BLaER1 treated with 17β-estradiol and CSF1 and Interleukin-3, amounts not matched to agents 10 nM and 100 nM (cell line): Measurements from ENCODE around the gene OPCML.

Experiments used
- H3K27ac ChIP-seq, 11 experiments: shearing (Covaris generic); formaldehyde crosslinking; 2 replicates each; pipeline ENCODE4 v1.8.1; 2022
- H3K27me3 ChIP-seq, 11 experiments: shearing (Covaris generic); formaldehyde crosslinking; 2 replicates each; pipeline ENCODE4 v1.8.1; 2022
- H3K36me3 ChIP-seq, 11 experiments: shearing (Covaris generic); formaldehyde crosslinking; 2 replicates each; pipeline ENCODE4 v1.8.1; 2022
- H3K4me1 ChIP-seq, 10 experiments: shearing (Covaris generic); formaldehyde crosslinking; 2 replicates each; pipeline ENCODE4 v1.8.1; 2022
- H3K4me2 ChIP-seq, 11 experiments: shearing (Covaris generic); formaldehyde crosslinking; 2 replicates each; pipeline ENCODE4 v1.8.1; 2022
- H3K4me3 ChIP-seq, 10 experiments: shearing (Covaris generic); formaldehyde crosslinking; 2 replicates each; pipeline ENCODE4 v1.8.1; 2022
- H3K9ac ChIP-seq, 11 experiments: shearing (Covaris generic); formaldehyde crosslinking; 2 replicates each; pipeline ENCODE4 v1.8.1; 2022
- H3K9me3 ChIP-seq, 11 experiments: shearing (Covaris generic); formaldehyde crosslinking; replicated peaks in 1 of 11; 2 replicates each; pipeline ENCODE4 v1.8.1; 2022
- H4K20me1 ChIP-seq, 11 experiments: shearing (Covaris generic); formaldehyde crosslinking; 2 replicates each; pipeline ENCODE4 v1.8.1; 2022
- Cebpa-rat ChIP-seq, 11 experiments: shearing (Covaris generic); IDR thresholded peaks; 2 replicates each; pipeline ENCODE4 v1.8.1; 2022

The OPCML gene

GRCh38 chr11:132627981-132628380 is 904.3 kb downstream of the OPCML start:
- no peaks in the 10 kb centered on the region for H4K20me1 ChIP-seq
- H3K27me3 ChIP-seq, result no peaks in the 10 kb centered on the region
- H3K4me3 ChIP-seq, result no peak overlapping the region
- no peak overlapping the region for H3K27ac ChIP-seq
- no peak overlapping the region for H3K4me2 ChIP-seq
- peaks cover 4 to 14% (median 8%) of the 10 kb centered on the region in 11 experiments; a peak in 14 of 22 replicates for H3K9me3 ChIP-seq
- TF ChIP-seq Cebpa-rat (IDR thresholded peaks at IDR 0.05), result no peak
- no peak overlapping the region for H3K9ac ChIP-seq
- H3K36me3 ChIP-seq, result no peaks in the 10 kb centered on the region
- peaks cover 0 to 7% (median 0%) of the 10 kb centered on the region in 10 experiments; a peak in 2 of 20 replicates for H3K4me1 ChIP-seq

- no peak overlapping the region for H3K4me3 ChIP-seq
- TF ChIP-seq Cebpa-rat (IDR thresholded peaks at IDR 0.05), result no peak
- H3K4me1 ChIP-seq, result no peaks in the 10 kb centered on the region
- no peaks in the 10 kb centered on the region for H4K20me1 ChIP-seq
- no peak overlapping the region for H3K4me2 ChIP-seq
- H3K27me3 ChIP-seq, result no peaks in the 10 kb centered on the region
- no peak overlapping the region for H3K9ac ChIP-seq
- no peak overlapping the region for H3K27ac ChIP-seq
- peaks cover 4 to 14% (median 8%) of the 10 kb centered on the region in 11 experiments; a peak in 14 of 22 replicates for H3K9me3 ChIP-seq
- no peaks in the 10 kb centered on the region for H3K36me3 ChIP-seq
Measured at GRCh38 chr11:132626446-132626845, 905.9 kb downstream of the OPCML start.

GRCh38 chr11:132623511-132623910 is 908.8 kb downstream of the OPCML start:
- no peak overlapping the region for H3K4me2 ChIP-seq
- no peaks in the 10 kb centered on the region for H3K27me3 ChIP-seq
- no peak overlapping the region for H3K4me3 ChIP-seq
- no peak for TF ChIP-seq Cebpa-rat (IDR thresholded peaks at IDR 0.05)
- peaks cover 0 to 7% (median 2%) of the 10 kb centered on the region in 10 experiments; a peak in 10 of 20 replicates for H3K4me1 ChIP-seq
- no peaks in the 10 kb centered on the region for H4K20me1 ChIP-seq
- no peak overlapping the region for H3K27ac ChIP-seq
- no peaks in the 10 kb centered on the region for H3K36me3 ChIP-seq
- H3K9me3 ChIP-seq, result 0 out of 22 replicates have a peak, but pooled peaks cover 0 to 4% (median 0%) of the 10 kb centered on the region in 11 experiments
- no peak overlapping the region for H3K9ac ChIP-seq

GRCh38 chr11:132621976-132622580 is 910.2 kb downstream of the OPCML start:
- Histone ChIP-seq H3K27ac (no peak overlapping the region), H3K4me3 (no peak overlapping the region), H3K4me2 (no peak overlapping the region), H3K4me1 (peaks cover 0 to 7% (median 2%) of the 10 kb centered on the region in 10 experiments; a peak in 10 of 20 replicates), H4K20me1 (no peaks in the 10 kb centered on the region), H3K36me3 (no peaks in the 10 kb centered on the region), H3K27me3 (no peaks in the 10 kb centered on the region), H3K9ac (no peak overlapping the region), H3K9me3 (0 out of 22 replicates have a peak, but pooled peaks cover 0 to 4% (median 0%) of the 10 kb centered on the region in 11 experiments)
- TF ChIP-seq Cebpa-rat (IDR thresholded peaks at IDR 0.05), result no peak

GRCh38 chr11:132620423-132620822 is 911.9 kb downstream of the OPCML start:
- Histone ChIP-seq H3K9ac (no peak overlapping the region), H3K4me3 (no peak overlapping the region), H3K9me3 (0 out of 22 replicates have a peak, but pooled peaks cover 0 to 4% (median 0%) of the 10 kb centered on the region in 11 experiments), H4K20me1 (no peaks in the 10 kb centered on the region), H3K27me3 (no peaks in the 10 kb centered on the region), H3K27ac (no peak overlapping the region), H3K36me3 (no peaks in the 10 kb centered on the region), H3K4me1 (peaks cover 0 to 7% (median 2%) of the 10 kb centered on the region in 10 experiments; a peak in 10 of 20 replicates), H3K4me2 (peak overlapping the region in 7 of 11 experiments; percentile 5 to 49 (median 34); a peak in 11 of 22 replicates)
- no peak for TF ChIP-seq Cebpa-rat (IDR thresholded peaks at IDR 0.05)

- no peak for TF ChIP-seq Cebpa-rat (IDR thresholded peaks at IDR 0.05)
- no peaks in the 10 kb centered on the region for H3K4me1 ChIP-seq
- H3K9me3 ChIP-seq, result no peaks in the 10 kb centered on the region
- no peak overlapping the region for H3K27ac ChIP-seq
- no peaks in the 10 kb centered on the region for H3K36me3 ChIP-seq
- H4K20me1 ChIP-seq, result no peaks in the 10 kb centered on the region
- H3K9ac ChIP-seq, result no peak overlapping the region
- H3K4me2 ChIP-seq, result no peak overlapping the region
- no peaks in the 10 kb centered on the region for H3K27me3 ChIP-seq
- H3K4me3 ChIP-seq, result no peak overlapping the region
Measured at GRCh38 chr11:132610791-132611190, 921.5 kb downstream of the OPCML start.

GRCh38 chr11:132610216-132610615 is 922.1 kb downstream of the OPCML start:
- no peak overlapping the region for H3K9ac ChIP-seq
- TF ChIP-seq Cebpa-rat (IDR thresholded peaks at IDR 0.05), result no peak
- no peak overlapping the region for H3K4me3 ChIP-seq

GRCh38 chr11:132607575-132607974 is 924.7 kb downstream of the OPCML start:
- Histone ChIP-seq H3K4me1 (no peaks in the 10 kb centered on the region), H3K27ac (no peak overlapping the region), H3K27me3 (no peaks in the 10 kb centered on the region), H3K9ac (no peak overlapping the region), H3K9me3 (no peaks in the 10 kb centered on the region), H4K20me1 (no peaks in the 10 kb centered on the region), H3K4me2 (no peak overlapping the region), H3K4me3 (no peak overlapping the region), H3K36me3 (no peaks in the 10 kb centered on the region)
- no peak for TF ChIP-seq Cebpa-rat (IDR thresholded peaks at IDR 0.05)

More at GRCh38 chr11:132610216-132610615, 922.1 kb downstream of the OPCML start:
- no peak overlapping the region for H3K4me2 ChIP-seq
- H3K27me3 ChIP-seq, result no peaks in the 10 kb centered on the region
- no peak overlapping the region for H3K27ac ChIP-seq
- no peaks in the 10 kb centered on the region for H3K36me3 ChIP-seq
- no peaks in the 10 kb centered on the region for H4K20me1 ChIP-seq
- no peaks in the 10 kb centered on the region for H3K4me1 ChIP-seq
- H3K9me3 ChIP-seq, result no peaks in the 10 kb centered on the region

GRCh38 chr11:132605825-132606570 is 926.3 kb downstream of the OPCML start:
- no peaks in the 10 kb centered on the region for H3K9me3 ChIP-seq
- no peaks in the 10 kb centered on the region for H3K36me3 ChIP-seq
- H3K4me3 ChIP-seq, result no peak overlapping the region

More at GRCh38 chr11:132605825-132606570, 926.3 kb downstream of the OPCML start:
- no peak overlapping the region for H3K9ac ChIP-seq
- TF ChIP-seq Cebpa-rat (IDR thresholded peaks at IDR 0.05), result no peak
- H4K20me1 ChIP-seq, result no peaks in the 10 kb centered on the region
- H3K4me2 ChIP-seq, result no peak overlapping the region
- no peak overlapping the region for H3K27ac ChIP-seq
- H3K4me1 ChIP-seq, result no peaks in the 10 kb centered on the region
- H3K27me3 ChIP-seq, result no peaks in the 10 kb centered on the region
